D341Med (cell line): ENCODE data around the gene NRG3.
A peak's percentile ranks its signal among the peaks of the same experiment; 100 is the strongest.

ENCODE experiments used
- DNase-seq: peaks from one replicate; pipeline ENCODE4 v3.0.0; 2012; ENCODE audit warnings: low spot score

Gene NRG3

GRCh38 chr10:82477776-82478175, 602.8 kb downstream of the NRG3 start:
- peak; percentile 52 for DNase-seq

- DNase-seq = no peak
Measured at GRCh38 chr10:82492647-82493046, 617.7 kb downstream of the NRG3 start.

GRCh38 chr10:82496114-82496513, 621.1 kb downstream of the NRG3 start:
- no peak for DNase-seq

- no peak for DNase-seq
Measured at GRCh38 chr10:82497439-82497838, 622.4 kb downstream of the NRG3 start.

- DNase-seq = no peak
Measured at GRCh38 chr10:82498976-82499375, 624.0 kb downstream of the NRG3 start.

- no peak for DNase-seq
Measured at GRCh38 chr10:82505009-82505408, 630.0 kb downstream of the NRG3 start.

- no peak for DNase-seq
Measured at GRCh38 chr10:82506680-82507376, 631.8 kb downstream of the NRG3 start.

GRCh38 chr10:82515256-82515655, 640.3 kb downstream of the NRG3 start:
- DNase-seq = no peak

- no peak for DNase-seq
Measured at GRCh38 chr10:82529062-82529461, 654.1 kb downstream of the NRG3 start.

GRCh38 chr10:82535457-82535856, 660.5 kb downstream of the NRG3 start:
- no peak for DNase-seq

- DNase-seq = no peak
Measured at GRCh38 chr10:82536668-82537067, 661.7 kb downstream of the NRG3 start.

GRCh38 chr10:82538272-82538671, 663.3 kb downstream of the NRG3 start:
- DNase-seq = no peak

- DNase-seq = no peak
Measured at GRCh38 chr10:82543631-82544030, 668.6 kb downstream of the NRG3 start.

- no peak for DNase-seq
Measured at GRCh38 chr10:82544377-82544776, 669.4 kb downstream of the NRG3 start.

- no peak for DNase-seq
Measured at GRCh38 chr10:82551506-82551905, 676.5 kb downstream of the NRG3 start.

- no peak for DNase-seq
Measured at GRCh38 chr10:82552267-82552666, 677.3 kb downstream of the NRG3 start.

GRCh38 chr10:82554381-82554780, 679.4 kb downstream of the NRG3 start:
- DNase-seq = no peak

- no peak for DNase-seq
Measured at GRCh38 chr10:82558014-82558607, 683.1 kb downstream of the NRG3 start.

GRCh38 chr10:82564353-82565196, 689.6 kb downstream of the NRG3 start:
- no peak for DNase-seq

- no peak for DNase-seq
Measured at GRCh38 chr10:82565197-82565575, 690.2 kb downstream of the NRG3 start.

GRCh38 chr10:82572744-82573143, 697.8 kb downstream of the NRG3 start:
- no peak for DNase-seq

- DNase-seq = no peak
Measured at GRCh38 chr10:82574081-82574480, 699.1 kb downstream of the NRG3 start.

- DNase-seq = no peak
Measured at GRCh38 chr10:82575318-82575717, 700.3 kb downstream of the NRG3 start.
